Measurements from ENCODE around the gene SLC25A15. TPM values are rescaled to one million over a fixed set of nuclear protein-coding genes. Genes with fewer than 3 reads are reported as not detected.

The SLC25A15 gene
- total RNA-seq, 3 donors from 2014 or later (not counting 1 experiment from before 2014, with no cell fraction given), result 4.0 to 6.0 (median 5.8) TPM

DNA sequence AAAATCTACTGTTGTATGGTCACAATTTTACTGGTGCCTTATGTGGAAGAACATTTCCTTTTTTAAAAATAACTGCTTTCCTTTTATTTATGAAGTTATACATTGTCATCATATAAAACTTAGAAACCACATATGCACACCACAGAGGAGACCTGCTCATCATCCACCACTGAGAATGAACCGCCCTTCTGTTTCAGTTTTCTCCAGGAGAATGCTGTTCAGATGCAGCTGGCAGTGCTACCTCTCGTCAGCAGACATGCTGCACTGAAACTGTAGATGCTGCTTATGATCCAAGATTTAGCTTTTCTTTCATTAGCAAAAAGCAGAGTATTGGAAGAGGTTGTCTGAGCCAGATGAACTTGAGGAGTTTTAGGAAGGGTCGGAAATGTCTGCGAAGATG lies 10.1 kb downstream of the SLC25A15 start:
- Mint-ChIP-seq H3K27me3 (ENCODE audit: low read depth in 2 of 2) (no peaks in the 10 kb centered on the region), H3K4me3 (no peak overlapping the region), H3K27ac (no peak overlapping the region), H3K9me3 (no peaks in the 10 kb centered on the region), H3K36me3 (no peaks in the 10 kb centered on the region), H3K4me1 (peaks cover 10 to 18% of the 10 kb centered on the region in 2 donors)
- Histone ChIP-seq H3K27ac (ENCODE audit: low read length) (no peak overlapping the region), H3K9me3 (ENCODE audit: control insufficient read depth, insufficient read depth, low read length) (no peaks in the 10 kb centered on the region), H3K36me3 (ENCODE audit: control insufficient read depth, insufficient read depth, low read length) (peaks cover 11% of the 10 kb centered on the region), H3K4me3 (ENCODE audit: low read length) (no peak overlapping the region), H3K27me3 (ENCODE audit: control insufficient read depth, insufficient read depth, low read length) (no peaks in the 10 kb centered on the region), H3K4me1 (ENCODE audit: control insufficient read depth, insufficient read depth, low read length) (peaks cover 11% of the 10 kb centered on the region)
- WGBS (ENCODE audit: insufficient coverage), result 89% methylated on average over 2 of the region's 4 CpGs
- DNase-seq (no peak), ATAC-seq (no peak)
- TF ChIP-seq CTCF (IDR thresholded peaks at IDR 0.05), result no peak
- intact Hi-C loops (cut with micrococcal nuclease), result no loop called here

DNA sequence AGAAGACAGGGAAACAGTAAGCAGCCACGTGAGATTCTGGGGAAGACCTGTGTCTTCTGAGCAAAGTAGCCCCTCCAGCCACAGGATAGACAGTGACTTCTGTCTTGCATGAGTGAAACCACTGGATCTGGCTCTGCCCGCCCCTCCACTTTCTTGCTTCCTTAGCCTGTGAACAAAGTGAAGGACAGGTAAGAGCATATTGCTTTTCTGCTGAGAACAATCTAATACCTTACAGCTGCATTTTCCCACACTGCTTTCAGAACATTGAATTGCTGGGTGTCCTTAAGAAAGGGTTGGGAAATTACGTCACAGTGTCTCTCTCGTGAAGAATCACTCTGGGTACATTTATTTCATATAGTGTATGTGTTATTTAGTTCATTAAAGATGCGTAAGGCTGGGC lies 11.1 kb downstream of the SLC25A15 start:
- H3K27ac ChIP-seq (ENCODE audit: low read length), result no peak overlapping the region
- no peak for TF ChIP-seq CTCF (IDR thresholded peaks at IDR 0.05)
- DNase-seq, result no peak
- no peaks in the 10 kb centered on the region for H3K27me3 ChIP-seq (ENCODE audit: control insufficient read depth, insufficient read depth, low read length)
- no peak for ATAC-seq
- 85% methylated on average over 5 of the region's 5 CpGs for WGBS (ENCODE audit: insufficient coverage)
- Mint-ChIP-seq H3K4me1 (peaks cover 10 to 18% of the 10 kb centered on the region in 2 donors), H3K27me3 (ENCODE audit: low read depth in 2 of 2) (no peaks in the 10 kb centered on the region), H3K27ac (no peak overlapping the region), H3K4me3 (no peak overlapping the region), H3K36me3 (no peaks in the 10 kb centered on the region), H3K9me3 (no peaks in the 10 kb centered on the region)
- H3K36me3 ChIP-seq (ENCODE audit: control insufficient read depth, insufficient read depth, low read length), result peaks cover 12% of the 10 kb centered on the region
- peaks cover 11% of the 10 kb centered on the region for H3K4me1 ChIP-seq (ENCODE audit: control insufficient read depth, insufficient read depth, low read length)
- no peaks in the 10 kb centered on the region for H3K9me3 ChIP-seq (ENCODE audit: control insufficient read depth, insufficient read depth, low read length)
- intact Hi-C loops (cut with micrococcal nuclease), result no loop called here
- no peak overlapping the region for H3K4me3 ChIP-seq (ENCODE audit: low read length)

DNA sequence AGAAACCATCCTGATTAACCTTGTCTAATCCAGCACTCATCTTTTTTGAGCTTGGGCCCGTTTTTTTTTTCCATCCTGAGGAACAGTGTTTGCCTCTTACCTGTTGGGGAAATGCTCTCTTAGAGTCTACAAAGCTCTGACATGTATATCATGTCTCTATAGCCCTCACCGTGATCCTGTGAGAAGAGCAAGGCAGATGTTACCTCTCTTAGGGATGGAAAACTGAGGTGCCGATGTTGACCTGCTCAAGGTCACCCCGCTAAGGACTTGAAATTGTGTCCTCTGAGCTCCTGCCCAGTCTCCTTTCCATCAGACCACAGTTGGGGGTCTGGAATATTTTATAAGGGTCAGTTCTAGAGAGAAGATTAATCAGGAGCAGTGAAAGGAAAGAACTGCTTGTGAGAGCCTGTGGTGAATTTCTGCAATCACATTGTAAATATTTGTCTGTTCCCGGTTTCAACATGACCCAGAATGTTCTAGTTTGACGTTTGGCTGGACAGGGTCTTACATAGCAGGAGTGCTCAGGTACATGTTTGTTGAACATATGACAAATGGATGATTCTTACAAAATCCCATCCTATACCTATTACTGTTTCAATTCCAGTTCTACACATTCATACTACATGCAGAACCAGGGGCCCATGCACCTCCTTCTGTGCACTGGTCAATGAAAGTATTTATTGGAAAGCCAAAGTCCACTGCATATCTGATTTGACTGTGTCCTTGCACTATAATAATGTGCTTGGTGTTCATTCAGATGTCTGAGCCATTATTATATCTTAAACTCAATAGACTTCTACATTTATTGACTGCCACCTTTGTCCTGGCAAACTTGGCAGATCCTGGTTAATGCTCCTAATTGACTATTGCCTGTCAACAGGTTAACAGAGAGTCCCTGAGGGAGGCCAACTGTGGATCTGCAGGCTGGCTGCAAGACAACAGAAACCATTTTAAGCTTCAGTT lies 12.1 kb downstream of the SLC25A15 start:
- peaks cover 16% of the 10 kb centered on the region for H3K36me3 ChIP-seq (ENCODE audit: control insufficient read depth, insufficient read depth, low read length)
- H3K9me3 ChIP-seq (ENCODE audit: control insufficient read depth, insufficient read depth, low read length), result no peaks in the 10 kb centered on the region
- H3K36me3 Mint-ChIP-seq, result no peaks in the 10 kb centered on the region
- H3K27ac Mint-ChIP-seq, result no peak overlapping the region
- no peak for ATAC-seq
- no peak for DNase-seq
- H3K27me3 Mint-ChIP-seq (ENCODE audit: low read depth in 2 of 2), result no peaks in the 10 kb centered on the region
- peaks cover 4 to 18% of the 10 kb centered on the region in 2 donors for H3K4me1 Mint-ChIP-seq
- intact Hi-C loops (cut with micrococcal nuclease), result no loop called here
- TF ChIP-seq CTCF (IDR thresholded peaks at IDR 0.05), result no peak
- H3K9me3 Mint-ChIP-seq, result no peaks in the 10 kb centered on the region
- 96% methylated on average over 6 of the region's 6 CpGs for WGBS (ENCODE audit: insufficient coverage)
- no peaks in the 10 kb centered on the region for H3K27me3 ChIP-seq (ENCODE audit: control insufficient read depth, insufficient read depth, low read length)
- H3K4me1 ChIP-seq (ENCODE audit: control insufficient read depth, insufficient read depth, low read length), result peaks cover 11% of the 10 kb centered on the region
- no peak overlapping the region for H3K27ac ChIP-seq (ENCODE audit: low read length)
- H3K4me3 Mint-ChIP-seq, result no peak overlapping the region
- H3K4me3 ChIP-seq (ENCODE audit: low read length), result no peak overlapping the region

Measured in natural killer cell (primary cell).